HG02610 (cell line): ENCODE measurements around the gene BNC2.

ENCODE experiments used
- ATAC-seq: cut with Tn5 transposase; IDR thresholded peaks from one replicate; pipeline ENCODE4 v1.9.1; 2021; ENCODE audit warnings: mild to moderate bottlenecking, moderate library complexity; ENCODE audit not compliant: unreplicated experiment

BNC2 gene

DNA sequence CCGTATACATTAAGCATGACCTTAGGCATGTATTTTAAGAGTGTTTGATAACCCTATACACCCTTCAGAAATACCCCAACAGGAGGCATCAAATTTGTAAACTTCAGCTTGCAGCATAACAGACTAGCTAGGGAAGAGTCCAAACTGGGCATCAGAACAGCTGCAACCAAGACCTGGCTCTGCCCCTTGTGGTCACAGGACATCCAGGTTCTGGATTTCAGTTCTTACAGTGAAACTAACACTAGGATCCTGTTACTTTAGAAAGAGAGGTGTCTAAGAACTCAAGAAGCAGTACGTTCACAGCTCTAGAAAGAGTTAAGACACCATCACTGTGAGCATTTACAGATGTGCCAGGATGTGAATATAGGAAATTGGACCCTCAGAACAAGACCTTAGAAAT lies 229.8 kb downstream of the BNC2 start:
- no peak for ATAC-seq

DNA sequence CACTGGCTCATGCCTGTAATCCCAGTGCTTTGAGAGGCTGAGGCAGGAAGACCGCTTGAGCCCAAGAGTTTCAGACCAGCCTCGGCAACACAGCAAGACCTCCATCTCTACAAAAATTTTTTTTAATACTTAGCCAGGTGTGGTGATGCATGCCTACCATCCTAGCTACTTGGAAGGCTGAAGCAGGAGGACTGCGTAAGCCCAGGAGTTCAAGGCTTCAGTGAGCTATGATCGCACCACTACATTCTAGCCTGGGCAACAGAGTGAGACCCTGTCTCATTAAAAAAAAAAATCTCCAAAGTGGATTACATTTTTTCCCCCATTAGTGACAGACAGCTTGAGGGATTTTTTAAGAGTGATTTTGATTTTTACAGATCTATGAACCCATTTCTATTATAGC lies 230.8 kb downstream of the BNC2 start:
- ATAC-seq = no peak

DNA sequence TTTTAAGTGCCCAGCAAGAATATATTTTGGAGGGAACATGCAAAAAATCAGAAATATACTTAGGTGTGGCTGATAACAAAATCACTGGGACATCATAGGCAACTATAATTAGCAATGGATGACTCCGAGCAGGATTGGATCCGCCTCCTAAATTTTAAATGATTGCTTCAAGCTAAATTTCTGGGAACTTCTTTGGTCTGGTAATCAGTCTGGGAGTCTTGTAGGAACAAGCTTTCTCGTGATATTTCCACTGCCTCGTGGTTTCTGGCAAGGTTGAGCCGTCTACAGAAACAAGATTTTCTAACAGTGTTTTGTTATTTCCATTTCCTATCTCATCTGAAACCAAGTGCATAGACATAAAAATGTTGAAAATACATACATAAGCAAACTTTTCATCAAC lies 232.6 kb downstream of the BNC2 start:
- ATAC-seq = no peak

DNA sequence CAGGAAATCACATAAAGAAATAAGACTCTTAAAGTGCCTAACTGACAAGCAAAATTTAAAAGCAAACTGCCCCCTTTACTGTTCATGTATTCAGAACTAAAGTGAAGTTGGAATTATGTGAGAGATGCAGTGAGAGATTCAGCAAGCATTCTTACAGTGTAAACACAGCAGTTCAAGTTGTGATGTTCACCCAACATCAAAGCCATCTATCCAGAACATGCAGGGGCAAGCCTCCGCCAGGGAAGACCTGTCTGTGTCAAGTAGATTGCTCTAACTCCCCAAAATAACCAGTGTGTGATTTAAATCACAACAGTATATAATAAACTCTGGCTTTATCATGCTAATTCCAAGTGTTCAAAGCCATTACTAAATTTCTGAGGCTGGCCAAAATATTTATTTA lies 233.3 kb downstream of the BNC2 start:
- no peak for ATAC-seq

DNA sequence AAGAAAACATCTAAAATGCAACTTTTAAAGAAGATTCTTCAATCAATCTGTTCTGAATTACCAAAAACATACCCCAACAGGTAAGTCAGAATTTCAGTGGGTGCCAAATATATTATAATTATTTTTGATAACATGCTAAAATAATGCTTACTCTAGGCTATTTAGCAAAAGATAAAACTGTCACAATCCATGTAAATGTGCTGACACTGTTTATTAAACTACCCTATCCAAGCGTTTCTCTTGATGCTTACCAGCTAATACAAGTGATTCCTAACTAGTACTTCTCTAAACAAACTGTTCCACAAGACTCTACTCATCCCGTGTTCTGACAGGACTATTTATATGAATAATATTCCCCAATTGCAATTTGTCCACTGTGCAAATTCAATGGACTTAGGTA lies 236.7 kb downstream of the BNC2 start:
- ATAC-seq = no peak

GRCh38 chr9:16628413-16628812 lies 242.1 kb downstream of the BNC2 start:
- no peak for ATAC-seq

DNA sequence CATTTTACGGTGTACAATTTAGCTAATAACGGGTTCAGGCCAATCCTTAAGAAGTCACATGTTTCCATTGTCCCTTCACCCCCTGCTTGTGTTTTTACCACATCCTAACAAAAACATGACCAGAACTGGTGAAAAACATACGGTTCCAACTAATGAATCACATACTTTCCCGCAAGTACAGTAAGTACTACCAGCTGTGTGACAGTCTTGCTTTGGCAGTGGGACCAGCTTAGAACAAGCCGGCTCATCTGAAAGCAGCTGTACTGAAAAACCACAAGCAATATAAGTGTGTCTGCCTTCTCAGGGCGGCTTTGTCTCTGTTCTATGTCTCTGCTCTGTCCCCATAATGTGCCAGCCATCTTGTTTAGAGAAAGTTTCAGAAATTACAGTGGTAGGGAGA lies 242.5 kb downstream of the BNC2 start:
- ATAC-seq = no peak

DNA sequence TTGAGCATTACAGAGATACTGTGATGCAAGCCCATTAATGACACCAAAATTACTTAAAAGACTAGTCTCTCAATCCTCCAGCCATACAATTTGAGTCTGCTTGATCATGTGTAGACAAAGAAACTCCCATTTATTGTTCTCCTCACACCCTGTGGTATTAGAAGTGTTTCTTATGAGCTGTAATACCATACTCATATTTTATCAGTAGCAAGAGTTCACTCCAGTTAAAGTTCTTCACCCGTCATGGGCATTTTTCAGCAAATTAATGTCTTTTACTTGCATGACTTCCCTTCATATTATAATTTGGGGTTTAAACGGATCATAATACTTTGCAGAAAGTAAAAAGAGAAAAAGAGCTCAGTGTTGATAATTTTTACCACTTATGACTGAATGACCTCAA lies 242.9 kb downstream of the BNC2 start:
- ATAC-seq = no peak

GRCh38 chr9:16626577-16627130 lies 243.8 kb downstream of the BNC2 start:
- no peak for ATAC-seq

DNA sequence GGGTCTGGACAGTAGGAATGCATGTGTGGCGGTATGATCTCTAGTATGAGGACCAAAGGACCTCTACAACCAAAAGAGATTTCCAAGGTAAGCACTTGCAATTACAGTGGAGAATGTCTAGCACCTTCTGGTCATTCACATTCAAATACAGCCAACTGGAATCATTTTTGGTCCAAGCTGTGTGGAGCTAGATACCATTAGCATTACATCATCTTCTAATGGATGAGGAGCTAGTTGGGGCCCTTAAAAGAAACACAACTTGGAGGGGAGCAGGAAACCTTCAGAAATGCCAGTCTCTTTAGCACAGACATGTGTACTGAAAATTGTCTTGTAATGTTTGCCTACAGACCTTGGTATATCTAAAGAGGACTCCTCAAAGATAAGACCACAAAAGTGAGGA lies 244.7 kb downstream of the BNC2 start:
- ATAC-seq = no peak

GRCh38 chr9:16625161-16625631 lies 245.3 kb downstream of the BNC2 start:
- no peak for ATAC-seq

DNA sequence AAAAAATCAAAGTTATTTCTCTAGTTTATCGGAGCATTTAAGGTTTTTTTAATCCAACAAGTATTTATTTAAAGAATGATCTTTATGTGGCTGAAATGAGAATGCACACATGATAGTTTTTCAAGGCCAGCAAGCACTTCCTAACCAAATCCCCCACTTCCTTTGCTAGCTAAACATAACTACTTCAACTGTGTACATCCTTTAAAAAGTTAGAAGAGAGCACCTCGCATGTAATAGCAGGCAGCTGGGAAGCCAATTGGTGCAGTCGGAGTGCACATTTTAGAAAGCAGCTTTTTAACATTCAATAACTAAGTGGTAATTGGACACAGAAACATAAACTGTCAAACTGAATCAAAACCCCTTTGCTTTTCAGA lies 245.7 kb downstream of the BNC2 start:
- no peak for ATAC-seq

DNA sequence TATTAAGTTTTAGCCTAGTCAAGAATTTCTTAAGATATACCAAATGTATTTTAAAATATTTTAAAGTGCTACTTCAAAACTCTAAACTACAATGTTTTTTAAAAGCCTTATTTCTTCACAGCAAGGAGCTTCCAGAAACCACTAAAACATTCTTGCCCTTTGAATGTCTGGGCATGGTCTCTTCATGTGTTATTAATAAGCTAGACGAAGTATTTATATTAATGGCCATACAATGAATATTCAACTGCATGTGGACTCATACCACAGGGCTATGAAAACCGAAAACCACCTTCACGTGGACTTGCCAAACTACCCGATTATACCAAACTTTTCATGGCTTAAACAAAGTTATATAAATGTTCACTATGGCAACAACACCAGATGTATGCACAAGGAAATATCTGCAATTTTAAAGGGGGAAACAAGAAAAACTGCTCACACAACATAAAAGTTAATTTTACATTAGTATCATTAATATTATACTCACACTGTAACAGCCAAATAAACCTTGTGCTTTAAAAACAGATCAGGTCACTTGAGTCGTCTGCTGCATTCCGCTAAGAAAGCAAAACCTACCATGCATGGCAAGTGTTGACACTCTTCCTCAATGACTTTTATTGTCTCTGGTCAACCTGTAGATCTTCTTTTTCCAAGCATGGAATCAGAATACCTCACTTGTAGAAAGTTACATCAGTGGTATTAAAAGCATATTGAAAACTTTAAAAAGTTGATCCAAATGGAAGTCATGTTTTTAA lies 246.3 kb downstream of the BNC2 start:
- no peak for ATAC-seq

- ATAC-seq = no peak
Measured at GRCh38 chr9:16622541-16622940, 247.9 kb downstream of the BNC2 start.

- no peak for ATAC-seq
Measured at GRCh38 chr9:16619914-16620520, 250.5 kb downstream of the BNC2 start.

- no peak for ATAC-seq
Measured at GRCh38 chr9:16619402-16619801, 251.1 kb downstream of the BNC2 start.

- ATAC-seq = no peak
Measured at GRCh38 chr9:16618524-16618923, 251.9 kb downstream of the BNC2 start.

GRCh38 chr9:16616686-16617085 lies 253.8 kb downstream of the BNC2 start:
- no peak for ATAC-seq

GRCh38 chr9:16615451-16615850 lies 255.0 kb downstream of the BNC2 start:
- no peak for ATAC-seq

- no peak for ATAC-seq
Measured at GRCh38 chr9:16613605-16614004, 256.9 kb downstream of the BNC2 start.

GRCh38 chr9:16613051-16613450 lies 257.4 kb downstream of the BNC2 start:
- no peak for ATAC-seq

DNA sequence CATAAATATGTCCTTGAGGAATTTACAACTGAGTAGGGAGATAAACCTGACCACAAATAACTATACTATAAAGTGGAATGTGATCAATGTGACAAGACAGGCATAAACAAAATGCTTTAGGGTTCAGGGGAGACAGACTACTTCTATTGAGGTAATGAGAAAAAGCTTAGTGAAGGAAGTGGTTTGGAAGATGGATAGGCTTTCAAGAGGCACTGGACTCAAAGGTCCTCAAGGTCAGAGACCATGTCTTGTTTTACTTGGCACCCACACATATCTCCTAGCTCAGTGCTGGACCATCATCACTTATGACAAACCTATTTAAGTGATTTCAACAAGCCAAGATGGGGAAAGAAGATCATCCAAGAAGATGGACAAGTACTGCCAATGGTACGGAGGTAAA lies 257.8 kb downstream of the BNC2 start:
- ATAC-seq = no peak
